CD4-positive, CD25-positive, alpha-beta regulatory T cell (primary cell): ENCODE measurements around the gene MSLN. TPM values are rescaled to one million over a fixed set of nuclear protein-coding genes. Genes with fewer than 3 reads are reported as not detected.

Experiments used
- ATAC-seq, 2 donors: fragments of 150-1000 bp; cut with Tn5 transposase; one replicate each; pipeline ENCODE4 v1.10.0; 2021; ENCODE audit warnings: low read depth in 2 of 2, moderate number of reproducible peaks in 2 of 2, moderate library complexity in 1 of 2
- DNase-seq, 3 donors: peaks; one replicate each; pipeline versions ENCODE4 v3.0.0 to v3.0.0-alpha.2; 2012 to 2022; ENCODE audit warnings: mixed read lengths in 1 of 3
- H3K27ac ChIP-seq: one replicate; pipeline ENCODE4 v1.7.0; 2013; ENCODE audit warnings: mild to moderate bottlenecking, low read length; ENCODE audit not compliant: insufficient read depth, poor library complexity, severe bottlenecking
- H3K27me3 ChIP-seq: one replicate; pipeline ENCODE4 v1.7.0; 2013; ENCODE audit warnings: low read length; ENCODE audit not compliant: control insufficient read depth, insufficient read depth
- H3K36me3 ChIP-seq: one replicate; pipeline ENCODE4 v1.7.0; 2013; ENCODE audit warnings: mild to moderate bottlenecking, low read length, moderate library complexity; ENCODE audit not compliant: control insufficient read depth, insufficient read depth
- H3K4me1 ChIP-seq: 2 replicates; pipeline ENCODE4 v1.7.0; 2013; ENCODE audit warnings: mild to moderate bottlenecking, low read length; ENCODE audit not compliant: insufficient read depth, control insufficient read depth, poor library complexity, severe bottlenecking
- H3K4me3 ChIP-seq: one replicate; pipeline ENCODE4 v1.7.0; 2013; ENCODE audit warnings: low read depth, mild to moderate bottlenecking, low read length, moderate library complexity
- H3K9me3 ChIP-seq, 2 experiments: 1 replicate in 1 of 2; 2 replicates in 1 of 2; pipeline ENCODE4 v1.7.0; 2013; ENCODE audit warnings: low read length in 2 of 2, mild to moderate bottlenecking in 1 of 2, moderate library complexity in 1 of 2; ENCODE audit not compliant: control insufficient read depth in 2 of 2
- H3K27ac Mint-ChIP-seq, 3 donors: one replicate each; pipeline ENCODE4 v1.8.0; 2020 to 2022; ENCODE audit warnings: mild to moderate bottlenecking in 3 of 3, mixed read lengths in 3 of 3, moderate library complexity in 2 of 3
- H3K27me3 Mint-ChIP-seq: one replicate; pipeline ENCODE4 v1.8.0; 2022; ENCODE audit warnings: mild to moderate bottlenecking, mixed read lengths
- H3K36me3 Mint-ChIP-seq: one replicate; pipeline ENCODE4 v1.8.0; 2020; ENCODE audit warnings: mixed read lengths
- H3K4me1 Mint-ChIP-seq, 4 donors: one replicate each; pipeline ENCODE4 v1.8.0; 2020 to 2022; ENCODE audit warnings: mixed read lengths in 4 of 4, mild to moderate bottlenecking in 1 of 4
- H3K4me3 Mint-ChIP-seq, 4 donors: one replicate each; pipeline ENCODE4 v1.8.0; 2020 to 2022; ENCODE audit warnings: mild to moderate bottlenecking in 4 of 4, mixed read lengths in 4 of 4, moderate library complexity in 3 of 4
- H3K9me3 Mint-ChIP-seq, 7 donors: one replicate each; pipeline ENCODE4 v1.8.0; 2020 to 2022; ENCODE audit warnings: mixed read lengths in 7 of 7, mild to moderate bottlenecking in 3 of 7, moderate library complexity in 2 of 7
- polyA plus RNA-seq, 4 donors: library from polyadenylated mRNA; unstranded; fragments of 300-500 nt; fragmentation: Illumina TruSeq; gene quantifications; one replicate each; pipeline ENCODE4 v1.2.3, GENCODE V29; 2021
- total RNA-seq: library from RNA; stranded (reverse); gene quantifications from one replicate; pipeline ENCODE4 v1.2.3, GENCODE V29; 2022

The MSLN gene
- total and polyA plus RNA-seq, 5 donors from 2014 or later: not detected

GRCh38 chr16:720447-720989 lies 40.0 kb upstream of the MSLN start:
- Mint-ChIP-seq H3K9me3 (no peaks in the 10 kb centered on the region), H3K4me1 (peaks cover 0 to 45% (median 10%) of the 10 kb centered on the region in 4 donors), H3K36me3 (no peaks in the 10 kb centered on the region), H3K4me3 (peak overlapping the region; percentile 86 to 93 (median 90)), H3K27me3 (peaks cover 4% of the 10 kb centered on the region), H3K27ac (peak overlapping the region; percentile 58 to 93 (median 86))
- Histone ChIP-seq H3K4me3 (peak overlapping the region; percentile 51), H3K27me3 (no peaks in the 10 kb centered on the region), H3K4me1 (peaks cover 45% of the 10 kb centered on the region), H3K27ac (peak overlapping the region; percentile 77), H3K36me3 (no peaks in the 10 kb centered on the region), H3K9me3 (no peaks in the 10 kb centered on the region)
- ATAC-seq (peak in 1 of 2 donors; percentile 15), DNase-seq (peak in 2 of 3 donors; percentile 45 to 66)

DNA sequence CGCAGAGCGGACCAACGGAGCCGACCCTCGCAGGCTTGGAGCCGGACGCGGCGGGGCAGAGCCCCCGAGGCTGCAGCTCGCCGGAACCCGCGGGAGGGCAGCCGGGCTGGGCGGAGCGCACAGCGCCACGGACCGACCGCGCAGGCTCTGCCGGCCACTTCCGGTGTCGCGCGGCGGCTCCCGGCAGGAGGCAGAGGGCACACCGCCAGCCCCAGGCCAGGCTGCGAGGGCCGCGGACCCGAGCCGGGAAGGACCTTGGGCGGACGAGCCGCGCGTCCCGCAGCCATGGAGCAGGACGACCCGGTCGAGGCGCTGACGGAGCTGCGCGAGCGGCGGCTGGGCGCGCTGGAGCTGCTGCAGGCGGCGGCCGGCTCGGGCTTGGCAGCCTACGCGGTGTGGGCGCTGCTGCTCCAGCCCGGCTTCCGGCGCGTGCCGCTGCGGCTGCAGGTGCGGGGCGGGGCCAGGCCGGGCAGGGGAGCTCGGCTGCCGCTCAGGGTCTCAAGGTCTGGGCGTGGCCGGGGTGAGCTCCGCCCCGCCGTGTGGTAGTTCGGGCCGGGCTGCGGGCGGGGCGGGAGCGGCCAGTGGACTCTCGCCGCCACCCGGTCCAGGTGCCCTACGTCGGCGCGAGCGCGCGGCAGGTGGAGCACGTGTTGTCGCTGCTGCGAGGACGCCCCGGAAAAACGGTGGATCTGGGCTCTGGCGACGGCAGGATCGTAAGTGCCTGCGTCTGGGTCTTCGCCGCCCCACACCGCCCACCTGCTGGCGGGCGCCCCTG lies 39.4 kb upstream of the MSLN start, which contains the start of gene ANTKMT:
Gene ANTKMT, plus strand, starts transcription at position 157 of the 775 bp plus-strand sequence. Its CDS starts 129 bp downstream, at position 286.
- Mint-ChIP-seq H3K27me3 (peaks cover 4% of the 10 kb centered on the region), H3K27ac (peak within 1 kb of the TSS; percentile 80 to 93 (median 86)), H3K4me3 (peak within 1 kb of the TSS; percentile 86 to 93 (median 90)), H3K9me3 (no peaks in the 10 kb centered on the region), H3K36me3 (no peaks in the 10 kb centered on the region), H3K4me1 (peaks cover 0 to 44% (median 10%) of the 10 kb centered on the region in 4 donors)
- Histone ChIP-seq H3K27ac (peak within 1 kb of the TSS; percentile 77), H3K4me1 (peaks cover 39% of the 10 kb centered on the region), H3K36me3 (no peaks in the 10 kb centered on the region), H3K27me3 (no peaks in the 10 kb centered on the region), H3K9me3 (no peaks in the 10 kb centered on the region), H3K4me3 (peak within 1 kb of the TSS; percentile 51)
- DNase-seq (peak; percentile 72 to 89 (median 84)), ATAC-seq (peak; percentile 74 to 77)

GRCh38 chr16:721765-722540 lies 38.6 kb upstream of the MSLN start:
- no peaks in the 10 kb centered on the region for H3K36me3 ChIP-seq

DNA sequence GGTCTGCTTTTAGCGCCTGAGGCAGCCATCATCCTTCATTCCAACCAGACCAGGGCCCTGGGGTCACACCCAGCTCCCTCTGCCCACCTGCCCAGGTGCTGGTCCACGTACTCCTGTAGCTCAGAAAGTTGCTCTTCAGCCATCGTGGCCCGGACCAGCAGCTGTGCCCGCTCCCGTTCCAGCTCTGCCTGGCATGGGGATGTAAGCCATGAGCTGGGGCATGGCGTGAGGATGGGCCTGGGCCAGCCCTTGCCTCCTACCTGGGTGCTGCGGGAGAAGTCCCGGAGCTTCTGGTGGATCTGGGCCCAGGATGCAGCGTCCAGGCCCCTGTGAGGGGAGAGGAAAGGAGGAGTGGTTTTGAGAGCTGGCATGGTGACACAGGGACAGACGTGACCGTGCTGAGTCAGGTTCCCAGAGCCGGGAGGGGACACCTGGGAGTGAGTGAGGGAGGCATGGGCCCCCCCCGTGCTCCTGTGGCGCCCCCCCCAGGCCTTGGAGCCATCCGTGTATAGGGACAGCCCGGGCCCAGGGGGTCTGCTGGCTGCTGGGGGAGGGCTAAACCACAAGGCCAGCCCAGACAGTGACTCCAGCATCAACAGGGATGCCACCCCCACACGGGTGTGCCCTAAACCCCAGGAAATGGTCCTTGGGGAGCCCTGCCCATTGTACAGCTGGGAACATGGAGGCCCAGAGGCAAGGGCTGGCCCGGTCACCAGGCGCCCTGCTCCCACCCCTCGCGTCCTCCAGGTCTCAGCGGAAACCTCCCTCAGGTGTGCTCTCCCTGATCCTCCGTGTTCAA lies 37.5 kb upstream of the MSLN start:
- Histone ChIP-seq H3K36me3 (no peaks in the 10 kb centered on the region), H3K27ac (peak overlapping the region; percentile 77), H3K4me1 (peaks cover 54% of the 10 kb centered on the region), H3K4me3 (no peak overlapping the region), H3K27me3 (no peaks in the 10 kb centered on the region), H3K9me3 (no peaks in the 10 kb centered on the region)
- ATAC-seq (no peak), DNase-seq (no peak)
- H3K27ac Mint-ChIP-seq: peak overlapping the region in 1 of 3 donors; percentile 66
- H3K9me3 Mint-ChIP-seq: no peaks in the 10 kb centered on the region
- peak overlapping the region; percentile 37 to 87 (median 80) for H3K4me3 Mint-ChIP-seq
- peaks cover 0 to 43% (median 10%) of the 10 kb centered on the region in 4 donors for H3K4me1 Mint-ChIP-seq
- H3K36me3 Mint-ChIP-seq: no peaks in the 10 kb centered on the region
- H3K27me3 Mint-ChIP-seq: no peaks in the 10 kb centered on the region

More at GRCh38 chr16:721765-722540, 38.6 kb upstream of the MSLN start:
- peak overlapping the region; percentile 77 for H3K27ac ChIP-seq
- DNase-seq: no peak
- Mint-ChIP-seq H3K27me3 (no peaks in the 10 kb centered on the region), H3K36me3 (no peaks in the 10 kb centered on the region), H3K27ac (peak overlapping the region; percentile 38 to 80 (median 59)), H3K4me3 (peak overlapping the region; percentile 37 to 85 (median 77)), H3K4me1 (peaks cover 0 to 43% (median 10%) of the 10 kb centered on the region in 4 donors), H3K9me3 (no peaks in the 10 kb centered on the region)
- H3K9me3 ChIP-seq: no peaks in the 10 kb centered on the region
- H3K4me1 ChIP-seq: peaks cover 45% of the 10 kb centered on the region
- peak; percentile 4 to 5 for ATAC-seq
- no peaks in the 10 kb centered on the region for H3K27me3 ChIP-seq
- no peak overlapping the region for H3K4me3 ChIP-seq

DNA sequence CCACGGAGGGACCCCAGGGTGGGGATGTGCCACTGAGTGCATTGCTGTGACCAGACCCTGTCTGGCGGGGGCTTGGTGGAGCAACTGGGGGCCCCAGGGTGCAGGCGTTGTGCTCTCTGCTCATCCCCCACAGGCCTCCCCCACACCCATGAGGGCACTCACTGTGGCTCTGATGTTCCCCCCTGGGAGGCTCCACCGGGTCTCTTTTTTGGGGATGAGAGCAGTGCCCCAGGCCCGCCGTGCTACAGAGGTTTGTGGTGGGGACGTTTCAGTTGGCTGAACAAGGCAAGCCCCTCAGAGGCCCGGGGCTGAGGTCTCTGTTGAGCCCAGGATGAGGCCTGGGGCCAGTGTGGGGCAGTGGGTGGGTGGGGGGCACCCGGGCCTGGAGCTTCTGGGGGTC lies 36.8 kb upstream of the MSLN start:
- H3K4me3 Mint-ChIP-seq: peak overlapping the region in 1 of 4 donors; percentile 51
- no peaks in the 10 kb centered on the region for H3K36me3 ChIP-seq
- peaks cover 0 to 42% (median 9%) of the 10 kb centered on the region in 4 donors for H3K4me1 Mint-ChIP-seq
- H3K9me3 ChIP-seq: no peaks in the 10 kb centered on the region
- H3K27ac ChIP-seq: peak overlapping the region; percentile 47
- H3K27me3 ChIP-seq: no peaks in the 10 kb centered on the region
- peaks cover 58% of the 10 kb centered on the region for H3K4me1 ChIP-seq
- H3K36me3 Mint-ChIP-seq: no peaks in the 10 kb centered on the region
- H3K4me3 ChIP-seq: no peak overlapping the region
- DNase-seq (no peak), ATAC-seq (no peak)
- no peaks in the 10 kb centered on the region for H3K27me3 Mint-ChIP-seq
- no peaks in the 10 kb centered on the region for H3K9me3 Mint-ChIP-seq
- peak overlapping the region in 1 of 3 donors; percentile 66 for H3K27ac Mint-ChIP-seq

DNA sequence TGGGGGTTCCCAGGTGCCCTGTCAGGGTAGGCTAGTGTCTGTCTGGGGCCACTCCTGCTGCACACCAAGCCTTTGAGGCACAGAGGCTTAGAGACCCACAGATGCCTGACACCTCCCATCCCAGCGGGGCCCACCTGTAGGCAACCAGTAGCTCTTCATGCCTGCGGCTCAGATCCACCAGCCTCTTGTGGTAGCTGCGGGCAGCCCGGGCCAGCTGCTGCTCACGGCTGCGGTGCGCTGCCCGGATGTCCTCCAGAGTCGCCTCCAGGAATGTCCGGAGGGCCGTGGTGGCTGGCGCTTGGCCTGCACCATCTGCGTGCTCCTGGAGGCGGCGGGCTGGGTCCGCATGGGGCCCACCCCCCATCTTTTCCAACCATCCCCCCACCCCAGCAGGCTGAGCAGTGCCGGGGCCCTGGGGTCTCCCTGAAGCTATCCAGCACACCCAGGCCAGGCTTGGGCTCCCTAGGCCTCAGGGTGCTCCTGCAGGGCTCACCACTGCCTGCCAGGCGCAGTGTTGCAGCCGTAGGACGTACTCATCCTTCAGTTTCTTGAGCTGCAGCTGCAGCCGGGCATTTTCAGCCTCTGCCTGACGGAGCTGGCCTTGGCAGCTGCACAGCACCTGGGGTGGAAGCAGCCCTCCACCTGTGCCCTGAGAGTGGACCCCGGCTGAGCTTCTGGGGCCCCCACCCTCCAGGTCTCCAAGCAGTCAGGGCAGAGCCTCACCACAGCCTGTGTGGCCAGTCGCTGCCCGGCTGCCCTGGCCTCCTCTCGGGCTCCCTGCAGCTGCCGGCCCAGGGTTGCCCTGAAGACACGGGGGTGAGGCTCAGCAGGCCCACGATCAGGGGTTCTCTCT lies 36.1 kb upstream of the MSLN start:
- peak overlapping the region; percentile 47 for H3K27ac ChIP-seq
- no peak overlapping the region for H3K4me3 ChIP-seq
- peaks cover 55% of the 10 kb centered on the region for H3K4me1 ChIP-seq
- ATAC-seq (no peak), DNase-seq (no peak)
- no peaks in the 10 kb centered on the region for H3K9me3 ChIP-seq
- H3K36me3 Mint-ChIP-seq: no peaks in the 10 kb centered on the region
- H3K4me1 Mint-ChIP-seq: peaks cover 0 to 34% (median 4%) of the 10 kb centered on the region in 4 donors
- H3K4me3 Mint-ChIP-seq: peak overlapping the region in 2 of 4 donors; percentile 52 to 76
- H3K27me3 ChIP-seq: no peaks in the 10 kb centered on the region
- no peaks in the 10 kb centered on the region for H3K9me3 Mint-ChIP-seq
- no peak overlapping the region for H3K27ac Mint-ChIP-seq
- no peaks in the 10 kb centered on the region for H3K27me3 Mint-ChIP-seq
- H3K36me3 ChIP-seq: no peaks in the 10 kb centered on the region
